ENCODE results near the gene FAM83F.

GRCh38 chr22:39946503-39947219 is 48.1 kb upstream of the FAM83F start:
- TF ChIP-seq CTCF (IDR thresholded peaks at IDR 0.05) (no peak), POLR2A (IDR thresholded peaks at IDR 0.05) (no peak), POLR2AphosphoS5 (IDR thresholded peaks at IDR 0.05) (no peak)

Data from sigmoid colon (tissue), 4 donors.